ENCODE measurements around the gene FXR1.

Gene FXR1

GRCh38 chr3:180940826-180941225, 28.4 kb downstream of the FXR1 start:
- H3K27ac ChIP-seq, result no peak overlapping the region
- TF ChIP-seq ZFX (IDR thresholded peaks at IDR 0.05) (no peak), CTCF (conservative IDR thresholded peaks at IDR 0.05) (no peak)

- H3K27ac ChIP-seq, result no peak overlapping the region
- no peak for TF ChIP-seq CTCF (conservative IDR thresholded peaks at IDR 0.05)
- TF ChIP-seq ZFX (IDR thresholded peaks at IDR 0.05), result no peak
Observed at GRCh38 chr3:180947761-180948390, 35.4 kb downstream of the FXR1 start.

- no peak overlapping the region for H3K27ac ChIP-seq
- TF ChIP-seq CTCF (conservative IDR thresholded peaks at IDR 0.05) (no peak), ZFX (IDR thresholded peaks at IDR 0.05) (no peak)
Observed at GRCh38 chr3:180959691-180960090, 47.2 kb downstream of the FXR1 start.

- TF ChIP-seq ZFX (IDR thresholded peaks at IDR 0.05) (no peak), CTCF (conservative IDR thresholded peaks at IDR 0.05) (no peak)
Observed at GRCh38 chr3:180961087-180961486, 48.6 kb downstream of the FXR1 start.

GRCh38 chr3:180961552-180961951, 49.1 kb downstream of the FXR1 start:
- TF ChIP-seq ZFX (IDR thresholded peaks at IDR 0.05) (no peak), CTCF (conservative IDR thresholded peaks at IDR 0.05) (no peak)
- no peak overlapping the region for H3K27ac ChIP-seq

More at GRCh38 chr3:180961087-180961486, 48.6 kb downstream of the FXR1 start:
- H3K27ac ChIP-seq, result no peak overlapping the region

- no peak for TF ChIP-seq CTCF (conservative IDR thresholded peaks at IDR 0.05)
- TF ChIP-seq ZFX (IDR thresholded peaks at IDR 0.05), result no peak
Observed at GRCh38 chr3:180962530-180962929, 50.1 kb downstream of the FXR1 start.

GRCh38 chr3:180970931-180971330, 58.5 kb downstream of the FXR1 start:
- TF ChIP-seq CTCF (conservative IDR thresholded peaks at IDR 0.05) (no peak), ZFX (IDR thresholded peaks at IDR 0.05) (no peak)
- no peak overlapping the region for H3K27ac ChIP-seq

More at GRCh38 chr3:180962530-180962929, 50.1 kb downstream of the FXR1 start:
- no peak overlapping the region for H3K27ac ChIP-seq
